HG02943 (cell line): ENCODE measurements around the gene MAN1A1.
"Not testable (repeated sequence)": the region's sequence is repeated elsewhere in the genome, so short reads cannot be mapped to it uniquely, and the experiment has no call there.

Experiments used
- ATAC-seq: cut with Tn5 transposase; IDR thresholded peaks from one replicate; pipeline ENCODE4 v1.9.1; 2021; ENCODE audit warnings: mild to moderate bottlenecking, low read depth, moderate library complexity; ENCODE audit not compliant: unreplicated experiment

The MAN1A1 gene

GRCh38 chr6:119160911-119161310, 188.7 kb downstream of the MAN1A1 start:
- no peak for ATAC-seq

- no peak for ATAC-seq
Observed at GRCh38 chr6:119158057-119158848, 191.3 kb downstream of the MAN1A1 start.

- ATAC-seq: no peak
Observed at GRCh38 chr6:119157506-119157815, 192.1 kb downstream of the MAN1A1 start.

- ATAC-seq: no peak
Observed at GRCh38 chr6:119156757-119157505, 192.6 kb downstream of the MAN1A1 start.

GRCh38 chr6:119156082-119156481, 193.5 kb downstream of the MAN1A1 start:
- not testable (repeated sequence) for ATAC-seq

GRCh38 chr6:119152187-119152586, 197.4 kb downstream of the MAN1A1 start:
- ATAC-seq: no peak

GRCh38 chr6:119148825-119149525, 200.6 kb downstream of the MAN1A1 start:
- ATAC-seq: no peak

GRCh38 chr6:119148098-119148824, 201.3 kb downstream of the MAN1A1 start:
- ATAC-seq: no peak

GRCh38 chr6:119147101-119148053, 202.2 kb downstream of the MAN1A1 start:
- peak; percentile 97 for ATAC-seq

GRCh38 chr6:119145111-119145510, 204.4 kb downstream of the MAN1A1 start:
- ATAC-seq: no peak

GRCh38 chr6:119142637-119143036, 206.9 kb downstream of the MAN1A1 start:
- ATAC-seq: no peak

GRCh38 chr6:119142041-119142440, 207.5 kb downstream of the MAN1A1 start:
- ATAC-seq: no peak

- no peak for ATAC-seq
Observed at GRCh38 chr6:119140196-119141140, 209.1 kb downstream of the MAN1A1 start.

- ATAC-seq: peak; percentile 67
Observed at GRCh38 chr6:119138906-119139541, 210.5 kb downstream of the MAN1A1 start.

- ATAC-seq: no peak
Observed at GRCh38 chr6:119137194-119138072, 212.1 kb downstream of the MAN1A1 start.

GRCh38 chr6:119134752-119135151, 214.8 kb downstream of the MAN1A1 start:
- no peak for ATAC-seq

- no peak for ATAC-seq
Observed at GRCh38 chr6:119133400-119133799, 216.2 kb downstream of the MAN1A1 start.
